HG02759 (cell line): ENCODE data around the gene HRH3.

Source experiments
- ATAC-seq: cut with Tn5 transposase; IDR thresholded peaks from one replicate; pipeline ENCODE4 v1.9.1; 2021; ENCODE audit warnings: mild to moderate bottlenecking, moderate library complexity; ENCODE audit not compliant: unreplicated experiment

Gene HRH3

GRCh38 chr20:62244644-62245108, 24.6 kb upstream of the HRH3 start:
- ATAC-seq, result no peak

GRCh38 chr20:62243906-62244515, 23.9 kb upstream of the HRH3 start:
- no peak for ATAC-seq

- ATAC-seq, result no peak
These were observed 23.0 kb upstream of the HRH3 start for GRCh38 chr20:62243106-62243505.

GRCh38 chr20:62242176-62242575, 22.1 kb upstream of the HRH3 start:
- ATAC-seq, result no peak

GRCh38 chr20:62241506-62241905, 21.4 kb upstream of the HRH3 start:
- ATAC-seq, result no peak

GRCh38 chr20:62240020-62240685, 20.1 kb upstream of the HRH3 start:
- no peak for ATAC-seq

- ATAC-seq, result no peak
These were observed 19.3 kb upstream of the HRH3 start for GRCh38 chr20:62239278-62239879.

- peak; percentile 7 for ATAC-seq
These were observed 18.6 kb upstream of the HRH3 start for GRCh38 chr20:62238569-62239277.

GRCh38 chr20:62237801-62238568, 17.9 kb upstream of the HRH3 start, which contains the start of gene OSBPL2:
Gene OSBPL2 (plus strand): TSS chr20:62238521. CDS start chr20:62256185, 17,664 bp downstream.
- ATAC-seq, result peak; percentile 98

- no peak for ATAC-seq
These were observed 17.4 kb upstream of the HRH3 start for GRCh38 chr20:62237514-62237800.

GRCh38 chr20:62236766-62237513, 16.9 kb upstream of the HRH3 start:
- ATAC-seq, result no peak

- ATAC-seq, result no peak
These were observed 16.1 kb upstream of the HRH3 start for GRCh38 chr20:62236200-62236599.

- no peak for ATAC-seq
These were observed 15.7 kb upstream of the HRH3 start for GRCh38 chr20:62235777-62236157.

GRCh38 chr20:62235001-62235776, 15.1 kb upstream of the HRH3 start:
- no peak for ATAC-seq

- no peak for ATAC-seq
These were observed 14.3 kb upstream of the HRH3 start for GRCh38 chr20:62234339-62234738.

- ATAC-seq, result no peak
These were observed 13.6 kb upstream of the HRH3 start for GRCh38 chr20:62233684-62234083.

- no peak for ATAC-seq
These were observed 12.9 kb upstream of the HRH3 start for GRCh38 chr20:62232770-62233645.

- no peak for ATAC-seq
These were observed 12.1 kb upstream of the HRH3 start for GRCh38 chr20:62232194-62232593.

- no peak for ATAC-seq
These were observed 11.2 kb upstream of the HRH3 start for GRCh38 chr20:62231292-62231691.
